Vagina (tissue), 2 donors: ENCODE data around the gene DNLZ.
"Not testable (repeated sequence)": the region's sequence is repeated elsewhere in the genome, so short reads cannot be mapped to it uniquely, and the experiment has no call there.

Experiments used
- POLR2A ChIP-seq, 2 donors: fragments of 450-650 bp; IDR thresholded peaks; one replicate each; pipeline ENCODE4 v1.6.1; 2017; ENCODE audit warnings: antibody characterized with exemption in 2 of 2, mild to moderate bottlenecking in 2 of 2, moderate library complexity in 2 of 2
- POLR2AphosphoS5 ChIP-seq, 2 donors: sonication (generic); formaldehyde crosslinking; IDR thresholded peaks; one replicate each; pipeline ENCODE4 v1.9.0; 2017; ENCODE audit warnings: antibody characterized with exemption in 2 of 2, mild to moderate bottlenecking in 2 of 2, low read depth in 1 of 2; ENCODE audit not compliant: insufficient read depth in 1 of 2
- TF ChIP-seq, protein P1 (sequence below), 3 experiments: fragments of 450-650 bp in 2 of 3; fragments of 200-600 bp in 1 of 3; sonication (generic) in 1 of 3; IDR thresholded peaks; one replicate each; pipeline ENCODE4 v1.5.1; 2017 to 2019; ENCODE audit warnings: antibody characterized with exemption in 3 of 3, mild to moderate bottlenecking in 2 of 3, moderate library complexity in 2 of 3

DNA sequence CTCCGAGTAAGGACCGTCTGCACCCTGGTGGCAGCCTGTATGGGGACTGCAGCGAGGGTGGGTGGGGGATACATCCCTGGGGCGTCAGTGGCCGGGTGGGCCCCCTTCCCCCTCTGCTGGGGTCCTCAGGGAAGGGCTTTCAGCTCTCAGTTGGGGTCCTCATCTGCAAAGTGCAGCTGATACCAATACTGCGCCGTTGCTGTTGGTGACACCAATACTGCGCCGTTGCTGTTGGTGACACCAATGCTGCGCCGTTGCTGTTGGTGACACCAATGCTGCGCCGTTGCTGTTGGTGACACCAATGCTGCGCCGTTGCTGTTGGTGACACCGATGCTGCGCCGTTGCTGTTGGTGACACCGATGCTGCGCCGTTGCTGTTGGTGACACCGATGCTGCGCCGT, 11.7 kb downstream of the DNLZ start:
- TF ChIP-seq, protein P1, sequence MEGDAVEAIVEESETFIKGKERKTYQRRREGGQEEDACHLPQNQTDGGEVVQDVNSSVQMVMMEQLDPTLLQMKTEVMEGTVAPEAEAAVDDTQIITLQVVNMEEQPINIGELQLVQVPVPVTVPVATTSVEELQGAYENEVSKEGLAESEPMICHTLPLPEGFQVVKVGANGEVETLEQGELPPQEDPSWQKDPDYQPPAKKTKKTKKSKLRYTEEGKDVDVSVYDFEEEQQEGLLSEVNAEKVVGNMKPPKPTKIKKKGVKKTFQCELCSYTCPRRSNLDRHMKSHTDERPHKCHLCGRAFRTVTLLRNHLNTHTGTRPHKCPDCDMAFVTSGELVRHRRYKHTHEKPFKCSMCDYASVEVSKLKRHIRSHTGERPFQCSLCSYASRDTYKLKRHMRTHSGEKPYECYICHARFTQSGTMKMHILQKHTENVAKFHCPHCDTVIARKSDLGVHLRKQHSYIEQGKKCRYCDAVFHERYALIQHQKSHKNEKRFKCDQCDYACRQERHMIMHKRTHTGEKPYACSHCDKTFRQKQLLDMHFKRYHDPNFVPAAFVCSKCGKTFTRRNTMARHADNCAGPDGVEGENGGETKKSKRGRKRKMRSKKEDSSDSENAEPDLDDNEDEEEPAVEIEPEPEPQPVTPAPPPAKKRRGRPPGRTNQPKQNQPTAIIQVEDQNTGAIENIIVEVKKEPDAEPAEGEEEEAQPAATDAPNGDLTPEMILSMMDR (IDR thresholded peaks at IDR 0.05): not testable (repeated sequence)
- TF ChIP-seq POLR2A (IDR thresholded peaks at IDR 0.05); POLR2AphosphoS5 (IDR thresholded peaks at IDR 0.05; ENCODE audit: insufficient read depth in 1 of 2, low read depth in 1 of 2): not testable (repeated sequence)
